HG03159 (cell line): ENCODE results near the gene TMEM231.
"Not testable (repeated sequence)": the region's sequence is repeated elsewhere in the genome, so short reads cannot be mapped to it uniquely, and the experiment has no call there.

Experiments used
- ATAC-seq: cut with Tn5 transposase; IDR thresholded peaks from one replicate; pipeline ENCODE4 v1.9.1; 2021; ENCODE audit warnings: mild to moderate bottlenecking, moderate library complexity; ENCODE audit not compliant: unreplicated experiment

The TMEM231 gene

GRCh38 chr16:75555707-75556430, at the start of gene TMEM231:
TMEM231 (minus strand) TSS chr16:75556252; CDS start chr16:75556209, 43 bp downstream.
- ATAC-seq: peak; percentile 98

- ATAC-seq: no peak
These were observed 47.2 kb upstream of the TMEM231 start for GRCh38 chr16:75603241-75603640.

GRCh38 chr16:75599452-75600277, 43.6 kb upstream of the TMEM231 start:
- no peak for ATAC-seq

- ATAC-seq: no peak
These were observed 38.1 kb upstream of the TMEM231 start for GRCh38 chr16:75593825-75594820.

- no peak for ATAC-seq
These were observed 37.3 kb upstream of the TMEM231 start for GRCh38 chr16:75593308-75593707.

- not testable (repeated sequence) for ATAC-seq
These were observed 35.9 kb upstream of the TMEM231 start for GRCh38 chr16:75591927-75592326.

GRCh38 chr16:75590920-75591843, 35.1 kb upstream of the TMEM231 start:
- ATAC-seq: no peak

GRCh38 chr16:75589306-75589705, 33.3 kb upstream of the TMEM231 start:
- no peak for ATAC-seq

- ATAC-seq: no peak
These were observed 32.7 kb upstream of the TMEM231 start for GRCh38 chr16:75588716-75589115.

GRCh38 chr16:75584108-75584507, 28.1 kb upstream of the TMEM231 start:
- peak; percentile 61 for ATAC-seq

- ATAC-seq: no peak
These were observed 23.3 kb upstream of the TMEM231 start for GRCh38 chr16:75579281-75579834.

GRCh38 chr16:75578725-75579124, 22.7 kb upstream of the TMEM231 start:
- no peak for ATAC-seq

GRCh38 chr16:75578212-75578611, 22.2 kb upstream of the TMEM231 start:
- ATAC-seq: no peak

- peak; percentile 72 for ATAC-seq
These were observed 20.3 kb upstream of the TMEM231 start for GRCh38 chr16:75576384-75576811.

- no peak for ATAC-seq
These were observed 19.9 kb upstream of the TMEM231 start for GRCh38 chr16:75575958-75576357.

- no peak for ATAC-seq
These were observed 17.9 kb upstream of the TMEM231 start for GRCh38 chr16:75573955-75574354.

- ATAC-seq: no peak
These were observed 17.0 kb upstream of the TMEM231 start for GRCh38 chr16:75572864-75573542.

GRCh38 chr16:75570396-75571065, 14.5 kb upstream of the TMEM231 start:
- peak; percentile 26 for ATAC-seq
